ENCODE measurements around the gene NACAD. TPM values are rescaled to one million over a fixed set of nuclear protein-coding genes. Genes with fewer than 3 reads are reported as not detected.
A peak's percentile ranks its signal among the peaks of the same experiment; 100 is the strongest.

The NACAD gene
- polyA plus RNA-seq, 1 experiment, result 0.54 TPM

- H3K36me3 ChIP-seq (ENCODE audit: control insufficient read depth, insufficient read depth, low read length), result no peaks in the 10 kb centered on the region
- H3K27me3 ChIP-seq (ENCODE audit: control insufficient read depth, insufficient read depth, low read length), result no peaks in the 10 kb centered on the region
- ChIA-PET CTCF (interaction anchor here (0.7 kb wide), 2 partner anchors 13 to 651 kb away, joined by 3 to 4 read pairs; no protein-coding TSS in a partner anchor), POLR2A (no interaction called here)
- TF ChIP-seq CTCF (IDR thresholded peaks at IDR 0.05; ENCODE audit: insufficient read depth, low read depth, low read length), result no peak
- DNase-seq (ENCODE audit: low read depth), result no peak
- peak overlapping the region; percentile 63 for H3K4me3 ChIP-seq (ENCODE audit: low read depth, low read length)
Observed at GRCh38 chr7:45089341-45089891, 647 bp upstream of the NACAD start.

- no peak for DNase-seq (ENCODE audit: low read depth)
- CTCF ChIA-PET, result interaction anchor here (1.7 kb wide), 1 partner anchor 114 kb away, joined by 4 read pairs; no protein-coding TSS in a partner anchor
- POLR2A ChIA-PET, result no interaction called here
Observed at GRCh38 chr7:45088146-45088701, 545 bp downstream of the NACAD start.

GRCh38 chr7:45087301-45088145 lies 1.2 kb downstream of the NACAD start:
- no peak for TF ChIP-seq CTCF (IDR thresholded peaks at IDR 0.05; ENCODE audit: insufficient read depth, low read depth, low read length)
- no peak for DNase-seq (ENCODE audit: low read depth)
- ChIA-PET CTCF (interaction anchor here (0.9 to 1.7 kb wide), 2 partner anchors 114 to 123 kb away, joined by 3 to 4 read pairs; no protein-coding TSS in a partner anchor), POLR2A (no interaction called here)
- H3K36me3 ChIP-seq (ENCODE audit: control insufficient read depth, insufficient read depth, low read length), result no peaks in the 10 kb centered on the region
- H3K27me3 ChIP-seq (ENCODE audit: control insufficient read depth, insufficient read depth, low read length), result no peaks in the 10 kb centered on the region
- H3K4me3 ChIP-seq (ENCODE audit: low read depth, low read length), result peak overlapping the region; percentile 63

More at GRCh38 chr7:45088146-45088701, 545 bp downstream of the NACAD start:
- Histone ChIP-seq H3K4me3 (ENCODE audit: low read depth, low read length) (peak overlapping the region; percentile 63), H3K27me3 (ENCODE audit: control insufficient read depth, insufficient read depth, low read length) (no peaks in the 10 kb centered on the region), H3K36me3 (ENCODE audit: control insufficient read depth, insufficient read depth, low read length) (no peaks in the 10 kb centered on the region)
- no peak for TF ChIP-seq CTCF (IDR thresholded peaks at IDR 0.05; ENCODE audit: insufficient read depth, low read depth, low read length)

- no peak for TF ChIP-seq CTCF (IDR thresholded peaks at IDR 0.05; ENCODE audit: insufficient read depth, low read depth, low read length)
- Histone ChIP-seq H3K36me3 (ENCODE audit: control insufficient read depth, insufficient read depth, low read length) (no peaks in the 10 kb centered on the region), H3K4me3 (ENCODE audit: low read depth, low read length) (no peak overlapping the region), H3K27me3 (ENCODE audit: control insufficient read depth, insufficient read depth, low read length) (no peaks in the 10 kb centered on the region)
- POLR2A ChIA-PET, result no interaction called here
- DNase-seq (ENCODE audit: low read depth), result no peak
- CTCF ChIA-PET, result interaction anchor here (1.7 kb wide), 1 partner anchor 113 kb away, joined by 4 read pairs; no protein-coding TSS in a partner anchor
Observed at GRCh38 chr7:45086331-45087065, 2.3 kb downstream of the NACAD start.
